Measurements from ENCODE around the gene SPTBN1. TPM values are rescaled to one million over a fixed set of nuclear protein-coding genes. Genes with fewer than 3 reads are reported as not detected.

SPTBN1 gene
- polyA plus RNA-seq, 2 of the 4 experiments (the other 2 are of a cell fraction) = 105 to 126 TPM

DNA sequence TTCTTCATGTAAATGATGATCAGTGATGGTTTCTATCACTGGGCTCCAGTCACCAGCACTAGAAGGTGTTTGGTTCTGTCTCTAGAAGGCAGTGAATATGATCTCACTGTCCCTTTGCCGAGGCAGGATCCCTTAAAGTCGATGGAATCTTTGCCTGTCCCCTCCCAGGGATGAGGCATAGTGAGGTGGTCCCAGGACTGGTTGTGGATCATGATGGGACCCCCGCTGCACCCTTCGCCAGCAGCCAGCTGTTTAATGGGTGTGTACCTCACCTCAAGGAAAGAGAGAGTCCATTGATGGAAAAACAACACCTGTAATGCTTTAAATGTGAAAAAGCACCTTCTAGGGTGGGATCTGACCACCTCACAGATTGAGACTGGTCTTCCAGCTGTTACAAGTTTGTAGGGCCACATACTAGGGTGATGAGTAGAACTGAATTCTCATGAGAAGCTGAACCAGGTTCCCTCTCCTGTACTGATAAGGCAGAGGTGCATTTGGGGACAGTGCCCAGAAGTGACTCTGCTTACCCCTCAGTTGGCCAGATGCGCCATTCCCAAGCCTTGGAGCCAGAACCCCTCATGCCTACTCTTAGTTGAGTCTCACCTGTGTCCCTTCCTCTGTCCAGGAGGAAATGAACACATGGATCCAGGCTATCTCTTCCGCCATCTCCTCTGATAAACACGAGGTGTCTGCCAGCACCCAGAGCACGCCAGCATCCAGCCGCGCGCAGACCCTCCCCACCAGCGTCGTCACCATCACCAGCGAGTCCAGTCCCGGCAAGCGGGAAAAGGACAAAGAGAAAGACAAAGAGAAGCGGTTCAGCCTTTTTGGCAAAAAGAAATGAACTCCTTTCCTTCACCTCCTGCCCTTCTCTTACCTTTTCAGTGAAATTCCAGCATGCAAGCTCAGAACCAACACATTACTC lies 211.9 kb downstream of the SPTBN1 start:
- ATAC-seq (no peak), FAIRE-seq (no peak), DNase-seq (ENCODE audit: low read depth in 1 of 2, low spot score in 1 of 2) (no peak)
- Histone ChIP-seq H3K4me3 (no peak overlapping the region), H3K27ac (no peak overlapping the region), H3K4me2 (no peak overlapping the region), H3K4me1 (peaks cover 47% of the 10 kb centered on the region), H3K9me3 (no peaks in the 10 kb centered on the region)
- 91% methylated on average over 17 of the region's 17 CpGs for WGBS (ENCODE audit: missing lambda C conversion rate)
- CTCF ChIA-PET = interaction anchor here (1.6 to 5.6 kb wide), 2 partner anchors 12 to 21 kb away, joined by 3 to 36 read pairs; no protein-coding TSS in a partner anchor
- TF ChIP-seq POLR2A (IDR thresholded peaks at IDR 0.05; ENCODE audit: low read length) (no peak), HOXA7 (CRISPR knock-in tag; IDR thresholded peaks at IDR 0.05) (no peak), CHD4 (IDR thresholded peaks at IDR 0.05; ENCODE audit: borderline replicate concordance) (no peak), FOSL2 (IDR thresholded peaks at IDR 0.05) (no peak), FOSL2 (CRISPR knock-in tag; IDR thresholded peaks at IDR 0.05) (no peak), JUN (IDR thresholded peaks at IDR 0.05) (no peak), MAZ (IDR thresholded peaks at IDR 0.05; ENCODE audit: borderline replicate concordance, low read depth, low read length) (no peak), ZNF302 (CRISPR knock-in tag; IDR thresholded peaks at IDR 0.05) (no peak), KDM1A (IDR thresholded peaks at IDR 0.05; ENCODE audit: low read depth) (no peak), NR3C1 (IDR thresholded peaks at IDR 0.05) (no peak)
- POLR2A ChIA-PET = no interaction called here

DNA sequence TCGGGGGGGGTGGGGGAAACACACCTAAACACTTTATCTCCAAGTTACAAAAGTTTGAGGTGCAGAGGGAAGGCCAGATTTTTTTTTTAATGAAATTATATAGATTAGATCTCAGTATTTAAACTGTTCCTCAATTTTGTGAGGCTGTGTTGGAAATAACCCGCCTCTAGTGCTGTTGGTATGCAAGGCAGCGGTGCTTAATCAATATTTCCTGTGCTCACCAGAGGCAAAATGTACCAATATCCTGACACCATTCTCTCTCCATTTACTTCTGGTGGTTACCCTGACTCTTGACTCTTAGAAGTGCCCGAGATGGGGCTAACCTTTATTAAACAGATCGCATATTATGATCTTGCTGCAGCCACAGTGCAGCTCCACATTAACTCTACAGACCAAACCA lies 212.6 kb downstream of the SPTBN1 start:
- WGBS (ENCODE audit: missing lambda C conversion rate) = 94% methylated on average over 5 of the region's 5 CpGs
- TF ChIP-seq GATA3 (IDR thresholded peaks at IDR 0.05; ENCODE audit: borderline replicate concordance) (no peak), POLR2A (IDR thresholded peaks at IDR 0.05; ENCODE audit: low read length) (no peak), TP53 (CRISPR knock-in tag; IDR thresholded peaks at IDR 0.05) (no peak), RCOR1 (IDR thresholded peaks at IDR 0.05; ENCODE audit: low read depth, low read length) (no peak), FOXS1 (CRISPR knock-in tag; IDR thresholded peaks at IDR 0.05) (no peak), MAZ (IDR thresholded peaks at IDR 0.05; ENCODE audit: borderline replicate concordance, low read depth, low read length) (no peak), HEYL (CRISPR knock-in tag; IDR thresholded peaks at IDR 0.05) (no peak), FOSB (CRISPR knock-in tag; IDR thresholded peaks at IDR 0.05) (no peak), KDM1A (IDR thresholded peaks at IDR 0.05; ENCODE audit: low read depth) (no peak), SMC3 (IDR thresholded peaks at IDR 0.05) (no peak), CBX8 (IDR thresholded peaks at IDR 0.05) (no peak), NPAS2 (CRISPR knock-in tag; IDR thresholded peaks at IDR 0.05; ENCODE audit: borderline replicate concordance) (no peak), KDM5A (IDR thresholded peaks at IDR 0.05) (no peak)
- TF ChIP-seq, protein P1, sequence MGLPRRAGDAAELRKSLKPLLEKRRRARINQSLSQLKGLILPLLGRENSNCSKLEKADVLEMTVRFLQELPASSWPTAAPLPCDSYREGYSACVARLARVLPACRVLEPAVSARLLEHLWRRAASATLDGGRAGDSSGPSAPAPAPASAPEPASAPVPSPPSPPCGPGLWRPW (IDR thresholded peaks at IDR 0.05) = no peak
- TF ChIP-seq, protein P2, sequence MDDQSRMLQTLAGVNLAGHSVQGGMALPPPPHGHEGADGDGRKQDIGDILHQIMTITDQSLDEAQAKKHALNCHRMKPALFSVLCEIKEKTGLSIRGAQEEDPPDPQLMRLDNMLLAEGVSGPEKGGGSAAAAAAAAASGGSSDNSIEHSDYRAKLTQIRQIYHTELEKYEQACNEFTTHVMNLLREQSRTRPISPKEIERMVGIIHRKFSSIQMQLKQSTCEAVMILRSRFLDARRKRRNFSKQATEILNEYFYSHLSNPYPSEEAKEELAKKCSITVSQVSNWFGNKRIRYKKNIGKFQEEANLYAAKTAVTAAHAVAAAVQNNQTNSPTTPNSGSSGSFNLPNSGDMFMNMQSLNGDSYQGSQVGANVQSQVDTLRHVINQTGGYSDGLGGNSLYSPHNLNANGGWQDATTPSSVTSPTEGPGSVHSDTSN (IDR thresholded peaks at IDR 0.05) = no peak
- TF ChIP-seq, protein P3, sequence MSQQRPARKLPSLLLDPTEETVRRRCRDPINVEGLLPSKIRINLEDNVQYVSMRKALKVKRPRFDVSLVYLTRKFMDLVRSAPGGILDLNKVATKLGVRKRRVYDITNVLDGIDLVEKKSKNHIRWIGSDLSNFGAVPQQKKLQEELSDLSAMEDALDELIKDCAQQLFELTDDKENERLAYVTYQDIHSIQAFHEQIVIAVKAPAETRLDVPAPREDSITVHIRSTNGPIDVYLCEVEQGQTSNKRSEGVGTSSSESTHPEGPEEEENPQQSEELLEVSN (IDR thresholded peaks at IDR 0.05; ENCODE audit: borderline replicate concordance, low read depth) = no peak
- DNase-seq (ENCODE audit: low read depth in 1 of 2, low spot score in 1 of 2) = no peak
- POLR2A ChIA-PET = no interaction called here
- peaks cover 47% of the 10 kb centered on the region for H3K4me1 ChIP-seq
- CTCF ChIA-PET = interaction anchor here (0.6 to 5.6 kb wide), 2 partner anchors 12 to 147 kb away, joined by 3 to 36 read pairs; no protein-coding TSS in a partner anchor
- no peak overlapping the region for H3K4me2 ChIP-seq
- no peaks in the 10 kb centered on the region for H3K9me3 ChIP-seq
- H3K4me3 ChIP-seq = no peak overlapping the region
- no peak for FAIRE-seq
- peak overlapping the region in 1 of 2 experiments; percentile 27; a peak in 1 of 6 replicates for H3K27ac ChIP-seq
- no peak for ATAC-seq
